ENCODE data around the gene BABAM2.

The BABAM2 gene

GRCh38 chr2:27902098-27902497, 11.6 kb downstream of the BABAM2 start (continued):
- TF ChIP-seq ZBTB1 (tag by site-specific recombination; IDR thresholded peaks at IDR 0.05) = no peak

GRCh38 chr2:27903018-27903417, 12.5 kb downstream of the BABAM2 start:
- H3K36me3 ChIP-seq (ENCODE audit: control insufficient read depth in 2 of 2, insufficient read depth in 1 of 2, low read length in 2 of 2) = peaks cover 0 to 15% of the 10 kb centered on the region in 2 experiments
- H3K9me3 ChIP-seq (ENCODE audit: control insufficient read depth, insufficient read depth, low read depth, low read length) = no peaks in the 10 kb centered on the region
- TF ChIP-seq ZBTB6 (tag by site-specific recombination; IDR thresholded peaks at IDR 0.05) = no peak
- no peak overlapping the region for H3K4me3 ChIP-seq (ENCODE audit: low read depth, low read length)
- POLR2A ChIA-PET = no interaction called here
- no peak overlapping the region for H3K27ac ChIP-seq (ENCODE audit: extremely low read depth, low read depth, low read length)
- H3K4me1 ChIP-seq (ENCODE audit: control insufficient read depth, insufficient read depth, low read length) = no peaks in the 10 kb centered on the region
- CTCF ChIA-PET = no interaction called here

- no peak overlapping the region for H3K27ac ChIP-seq (ENCODE audit: extremely low read depth, low read depth, low read length)
- H3K9me3 ChIP-seq (ENCODE audit: control insufficient read depth, insufficient read depth, low read depth, low read length) = no peaks in the 10 kb centered on the region
- POLR2A ChIA-PET = no interaction called here
- no peak overlapping the region for H3K4me3 ChIP-seq (ENCODE audit: low read depth, low read length)
- CTCF ChIA-PET = no interaction called here
- H3K4me1 ChIP-seq (ENCODE audit: control insufficient read depth, insufficient read depth, low read length) = no peaks in the 10 kb centered on the region
- TF ChIP-seq ZNF514 (tag by site-specific recombination; IDR thresholded peaks at IDR 0.05) (no peak), ZNF184 (tag by site-specific recombination; IDR thresholded peaks at IDR 0.05) (no peak), CTCF (tag by site-specific recombination; IDR thresholded peaks at IDR 0.05) (no peak), PBX3 (CRISPR knock-in tag; IDR thresholded peaks at IDR 0.05) (no peak), ZSCAN16 (tag by site-specific recombination; IDR thresholded peaks at IDR 0.05) (no peak), ZNF274 (IDR thresholded peaks at IDR 0.05; ENCODE audit: low read length) (no peak), ZNF274 (tag by site-specific recombination; IDR thresholded peaks at IDR 0.05; ENCODE audit: borderline replicate concordance) (no peak)
- H3K36me3 ChIP-seq (ENCODE audit: control insufficient read depth in 2 of 2, insufficient read depth in 1 of 2, low read length in 2 of 2) = peaks cover 0 to 7% of the 10 kb centered on the region in 2 experiments
Measured at GRCh38 chr2:27903649-27904404, 13.3 kb downstream of the BABAM2 start.

GRCh38 chr2:27904405-27904665, 13.8 kb downstream of the BABAM2 start:
- Histone ChIP-seq H3K9me3 (ENCODE audit: control insufficient read depth, insufficient read depth, low read depth, low read length) (no peaks in the 10 kb centered on the region), H3K27ac (ENCODE audit: extremely low read depth, low read depth, low read length) (no peak overlapping the region), H3K36me3 (ENCODE audit: control insufficient read depth in 2 of 2, insufficient read depth in 1 of 2, low read length in 2 of 2) (peaks cover 0 to 5% of the 10 kb centered on the region in 2 experiments), H3K4me1 (ENCODE audit: control insufficient read depth, insufficient read depth, low read length) (no peaks in the 10 kb centered on the region), H3K4me3 (ENCODE audit: low read depth, low read length) (no peak overlapping the region)
- TF ChIP-seq ZNF280C (tag by site-specific recombination; IDR thresholded peaks at IDR 0.05) (no peak), ZNF654 (tag by site-specific recombination; IDR thresholded peaks at IDR 0.05; ENCODE audit: low read depth) (no peak), ZNF629 (tag by site-specific recombination; IDR thresholded peaks at IDR 0.05) (no peak), ZNF324 (tag by site-specific recombination; IDR thresholded peaks at IDR 0.05) (no peak), ZNF311 (tag by site-specific recombination; IDR thresholded peaks at IDR 0.05; ENCODE audit: borderline replicate concordance) (no peak)
- POLR2A ChIA-PET = interaction anchor here (1.0 kb wide), 1 partner anchor 12 kb away, joined by 3 read pairs; no protein-coding TSS in a partner anchor
- CTCF ChIA-PET = no interaction called here
